GM21390 (cell line): Measurements from ENCODE around the gene PSMD2.
A peak's percentile ranks its signal among the peaks of the same experiment; 100 is the strongest.

Source experiments
- ATAC-seq: cut with Tn5 transposase; IDR thresholded peaks from one replicate; pipeline ENCODE4 v1.9.1; 2021; ENCODE audit not compliant: unreplicated experiment

The PSMD2 gene

DNA sequence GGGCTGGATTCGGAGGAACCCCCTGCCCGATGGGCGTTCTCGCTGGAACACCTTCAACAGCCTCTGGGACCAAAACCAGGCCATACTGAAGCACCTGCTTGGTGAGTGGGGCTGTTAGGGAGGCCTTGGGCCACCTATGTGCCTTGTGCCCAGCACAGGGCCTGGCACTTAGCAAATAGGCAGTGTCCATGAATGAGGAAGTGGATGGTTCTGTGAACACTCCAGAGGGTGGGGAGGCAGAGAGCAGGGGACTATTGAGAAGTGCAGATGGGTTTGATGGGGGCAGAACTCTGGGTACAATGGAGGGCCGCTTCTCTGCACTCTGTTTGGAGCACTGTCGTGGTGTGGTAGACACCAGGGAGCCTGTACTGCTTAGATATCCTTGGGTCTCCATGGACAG lies 21.7 kb upstream of the PSMD2 start:
- ATAC-seq, result no peak

DNA sequence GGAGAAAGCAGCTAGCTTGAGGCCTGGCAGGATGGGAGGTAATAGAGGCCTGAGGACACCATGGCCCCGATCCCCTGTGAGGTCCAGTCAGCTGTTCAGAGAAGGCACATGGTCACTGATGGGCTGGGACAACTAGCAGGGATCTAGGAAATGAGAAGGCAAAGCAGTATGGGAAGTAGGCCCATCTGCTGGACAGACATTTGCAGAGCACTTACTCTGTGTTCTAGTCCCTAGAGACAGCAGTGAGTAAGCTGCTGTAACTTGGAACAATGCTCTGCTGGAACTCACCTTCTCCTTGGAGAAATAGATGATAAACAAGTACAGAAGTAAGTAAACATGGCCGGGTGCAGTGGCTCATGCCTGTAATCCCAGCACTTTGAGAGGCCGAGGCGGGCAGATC lies 16.1 kb upstream of the PSMD2 start:
- ATAC-seq, result no peak

DNA sequence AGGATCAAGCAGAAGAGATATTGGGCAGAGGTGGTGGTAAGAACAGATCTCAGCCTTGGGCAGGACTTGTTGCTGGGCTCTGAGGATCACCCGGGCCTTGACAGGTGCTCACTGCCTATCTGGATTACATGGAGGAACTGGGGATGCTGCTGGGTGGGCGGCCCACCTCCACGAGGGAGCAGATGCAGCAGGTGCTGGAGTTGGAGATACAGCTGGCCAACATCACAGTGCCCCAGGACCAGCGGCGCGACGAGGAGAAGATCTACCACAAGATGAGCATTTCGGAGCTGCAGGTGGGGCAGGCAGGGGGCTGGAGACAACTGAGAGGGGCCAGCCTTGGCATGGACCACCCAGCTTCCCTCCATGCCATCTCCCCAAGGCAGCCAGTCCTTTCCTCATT lies 15.4 kb upstream of the PSMD2 start:
- no peak for ATAC-seq

DNA sequence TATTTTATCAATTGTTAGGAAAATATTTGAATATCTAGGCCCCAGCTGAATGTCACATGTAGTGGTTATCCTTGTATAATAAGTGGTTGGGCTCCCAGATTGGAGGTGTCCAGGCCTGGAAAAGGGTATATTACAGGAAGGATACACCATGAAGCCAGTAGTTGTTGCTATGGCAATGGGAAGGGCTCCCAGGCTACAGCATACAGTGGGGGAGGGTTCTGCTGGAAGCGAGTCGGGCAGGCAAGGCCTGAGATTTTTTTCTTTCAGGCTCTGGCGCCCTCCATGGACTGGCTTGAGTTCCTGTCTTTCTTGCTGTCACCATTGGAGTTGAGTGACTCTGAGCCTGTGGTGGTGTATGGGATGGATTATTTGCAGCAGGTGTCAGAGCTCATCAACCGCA lies 14.3 kb upstream of the PSMD2 start:
- no peak for ATAC-seq

DNA sequence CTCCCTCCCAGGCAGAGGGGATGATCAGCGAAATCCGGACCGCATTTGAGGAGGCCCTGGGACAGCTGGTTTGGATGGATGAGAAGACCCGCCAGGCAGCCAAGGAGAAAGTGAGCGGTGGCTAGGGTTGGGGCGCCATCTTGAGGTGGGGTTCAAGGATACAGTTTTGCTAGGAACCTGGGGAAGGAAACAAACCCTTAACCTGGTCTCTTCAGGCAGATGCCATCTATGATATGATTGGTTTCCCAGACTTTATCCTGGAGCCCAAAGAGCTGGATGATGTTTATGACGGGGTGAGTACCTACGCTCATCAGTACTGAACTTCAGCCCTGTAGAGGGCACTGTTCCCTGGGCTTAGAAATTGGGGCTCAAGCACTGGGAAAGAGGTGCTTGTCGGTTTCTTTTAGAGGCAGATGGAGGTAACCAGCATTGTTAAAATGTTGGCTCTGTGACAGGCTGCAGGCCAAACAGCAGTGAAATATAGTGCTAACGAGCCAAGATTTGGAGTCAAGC lies 9.6 kb upstream of the PSMD2 start:
- no peak for ATAC-seq

DNA sequence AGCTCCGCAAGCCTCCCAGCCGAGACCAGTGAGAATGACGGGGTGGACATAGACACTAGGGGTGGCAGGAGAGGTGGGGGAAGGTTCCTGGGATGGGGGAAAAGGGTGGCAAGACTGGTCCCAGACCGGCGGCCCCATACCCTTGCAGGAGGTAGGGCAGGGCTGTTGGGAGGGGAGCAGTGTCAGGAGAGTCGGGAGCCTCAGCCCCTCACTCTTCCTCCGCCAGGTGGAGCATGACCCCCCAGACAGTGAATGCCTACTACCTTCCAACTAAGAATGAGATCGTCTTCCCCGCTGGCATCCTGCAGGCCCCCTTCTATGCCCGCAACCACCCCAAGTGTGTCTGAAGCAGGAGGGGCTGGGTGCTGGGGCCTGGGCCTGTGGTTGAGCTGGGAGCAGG lies 8.7 kb upstream of the PSMD2 start:
- ATAC-seq, result no peak

DNA sequence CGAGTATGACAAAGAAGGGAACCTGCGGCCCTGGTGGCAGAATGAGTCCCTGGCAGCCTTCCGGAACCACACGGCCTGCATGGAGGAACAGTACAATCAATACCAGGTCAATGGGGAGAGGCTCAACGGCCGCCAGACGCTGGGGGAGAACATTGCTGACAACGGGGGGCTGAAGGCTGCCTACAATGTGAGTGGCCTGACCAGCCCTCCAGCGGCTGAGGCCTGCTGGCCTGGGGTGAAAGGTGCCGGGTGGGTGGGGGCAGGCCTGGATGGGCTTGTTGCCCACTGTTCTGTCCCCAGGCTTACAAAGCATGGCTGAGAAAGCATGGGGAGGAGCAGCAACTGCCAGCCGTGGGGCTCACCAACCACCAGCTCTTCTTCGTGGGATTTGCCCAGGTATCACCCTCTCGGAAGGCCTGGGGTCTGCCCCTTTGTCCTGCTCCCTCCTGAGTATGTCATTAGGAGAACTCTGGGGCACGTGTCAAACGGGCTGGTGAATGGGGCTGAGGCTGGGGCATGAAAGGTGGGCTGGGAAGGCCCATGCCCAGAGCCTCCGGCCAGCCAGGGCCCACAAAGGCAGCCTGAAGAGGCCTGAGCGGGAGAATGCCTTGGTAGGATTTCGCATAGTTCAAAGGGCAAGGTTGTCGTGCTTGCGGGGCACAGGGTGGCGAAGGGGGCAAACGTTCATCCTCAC lies 7.8 kb upstream of the PSMD2 start:
- ATAC-seq, result no peak

DNA sequence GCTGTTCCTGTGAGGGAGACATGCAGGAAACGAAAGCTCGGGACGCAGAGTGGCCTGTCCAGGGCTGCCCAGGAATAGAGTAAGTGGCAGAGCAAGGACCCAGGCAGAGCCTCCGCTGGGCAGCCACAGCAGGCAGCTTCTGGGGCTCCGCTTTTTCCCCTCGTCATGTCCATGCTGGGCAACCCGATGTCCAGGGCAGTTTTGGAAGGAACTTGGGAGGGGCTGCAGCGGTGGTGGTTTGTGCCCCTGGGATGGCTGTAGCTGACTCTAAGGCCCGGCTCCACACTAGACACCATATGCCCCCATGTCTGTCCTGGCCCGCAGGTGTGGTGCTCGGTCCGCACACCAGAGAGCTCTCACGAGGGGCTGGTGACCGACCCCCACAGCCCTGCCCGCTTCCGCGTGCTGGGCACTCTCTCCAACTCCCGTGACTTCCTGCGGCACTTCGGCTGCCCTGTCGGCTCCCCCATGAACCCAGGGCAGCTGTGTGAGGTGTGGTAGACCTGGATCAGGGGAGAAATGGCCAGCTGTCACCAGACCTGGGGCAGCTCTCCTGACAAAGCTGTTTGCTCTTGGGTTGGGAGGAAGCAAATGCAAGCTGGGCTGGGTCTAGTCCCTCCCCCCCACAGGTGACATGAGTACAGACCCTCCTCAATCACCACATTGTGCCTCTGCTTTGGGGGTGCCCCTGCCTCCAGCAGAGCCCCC lies 7.1 kb upstream of the PSMD2 start:
- ATAC-seq, result no peak

DNA sequence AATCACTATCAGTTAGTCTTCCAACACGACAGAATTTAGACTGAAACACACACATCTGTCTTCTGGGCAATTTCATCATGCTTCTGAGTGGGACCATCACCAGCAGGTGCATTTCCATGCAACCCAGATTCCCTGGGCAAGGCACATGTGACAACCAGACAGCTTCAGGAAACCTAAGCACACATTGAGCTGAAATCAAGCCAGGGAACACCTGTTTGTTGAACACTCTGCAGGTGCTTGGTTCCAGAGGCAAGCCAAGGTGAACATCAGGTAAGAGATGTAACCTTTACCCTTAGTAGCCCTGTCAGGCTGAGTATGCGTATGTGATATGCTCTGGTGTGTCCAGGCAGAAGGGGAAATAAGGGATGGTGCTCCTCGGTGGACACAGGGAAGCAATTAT lies 3.3 kb upstream of the PSMD2 start:
- ATAC-seq, result no peak

DNA sequence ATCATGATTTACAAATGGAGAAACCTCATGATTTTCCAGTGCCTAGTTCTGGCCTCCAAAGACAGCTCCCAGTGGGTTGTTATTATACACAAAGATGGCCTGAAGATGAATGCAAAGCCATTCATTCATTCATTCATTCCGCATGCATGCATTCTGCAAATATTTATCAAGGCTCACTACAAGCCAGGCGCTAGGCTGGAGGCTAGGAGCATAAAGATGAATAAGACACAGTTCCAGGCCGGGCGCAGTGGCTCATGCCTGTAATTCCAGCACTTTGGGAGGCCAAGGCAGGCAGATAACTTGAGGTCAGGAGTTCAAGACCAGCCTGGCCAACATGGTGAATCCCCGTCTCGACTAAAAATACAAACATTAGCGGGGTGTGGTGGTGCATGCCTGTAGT lies 2.4 kb upstream of the PSMD2 start:
- ATAC-seq, result no peak

DNA sequence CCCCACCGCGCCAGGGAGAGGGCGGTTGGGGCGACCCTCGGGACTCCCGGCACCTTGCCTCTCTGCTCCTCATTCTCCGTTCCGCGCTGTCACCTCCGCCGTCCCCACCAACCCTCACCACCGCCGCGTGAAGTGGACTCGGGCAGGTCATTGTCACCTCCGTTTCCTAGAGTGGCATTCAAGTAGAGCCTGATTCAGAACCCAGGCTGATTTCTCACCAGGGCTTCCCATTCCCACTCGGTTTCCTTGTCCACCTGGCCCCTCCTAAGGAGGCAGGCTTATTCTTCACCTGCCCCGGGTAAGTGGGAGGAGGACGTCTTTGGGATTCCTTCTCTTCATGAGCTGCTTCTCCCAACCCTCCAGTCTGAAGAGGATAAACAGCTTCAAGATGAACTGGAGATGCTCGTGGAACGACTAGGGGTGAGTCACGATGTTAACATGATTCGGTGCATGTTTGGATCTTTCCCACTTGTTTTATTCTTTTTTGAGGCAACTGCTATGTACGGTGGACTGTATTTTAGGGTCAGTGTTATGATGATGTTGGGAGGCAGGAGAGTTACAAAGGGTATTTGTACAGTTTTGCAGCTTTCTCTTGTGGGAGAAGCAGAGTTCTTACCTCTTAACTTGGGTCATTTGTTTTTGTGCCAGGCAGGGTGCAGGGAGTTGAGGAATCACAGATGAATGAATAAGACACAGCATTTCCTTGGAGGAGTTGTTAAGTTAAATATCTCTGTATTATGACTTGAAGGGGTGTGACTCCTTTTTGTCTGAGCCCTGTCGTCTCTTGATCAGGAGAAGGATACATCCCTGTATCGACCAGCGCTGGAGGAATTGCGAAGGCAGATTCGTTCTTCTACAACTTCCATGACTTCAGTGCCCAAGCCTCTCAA lies 692 bp downstream of the PSMD2 start:
- ATAC-seq, result no peak

DNA sequence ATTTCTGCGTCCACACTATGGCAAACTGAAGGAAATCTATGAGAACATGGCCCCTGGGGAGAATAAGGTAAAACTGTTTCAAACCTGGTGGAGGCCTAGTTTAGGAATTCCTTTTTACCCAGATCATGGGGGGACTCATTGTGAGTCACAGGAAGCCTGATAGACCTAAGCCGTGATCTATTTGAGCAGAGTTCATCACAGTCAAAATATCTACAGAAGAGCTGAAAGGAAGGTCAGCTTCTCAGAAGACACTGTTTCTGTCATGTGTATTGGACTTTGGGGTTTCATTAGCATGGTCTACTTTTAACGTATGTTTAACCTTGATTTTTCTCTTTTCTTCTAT lies 1.3 kb downstream of the PSMD2 start:
- no peak for ATAC-seq

DNA sequence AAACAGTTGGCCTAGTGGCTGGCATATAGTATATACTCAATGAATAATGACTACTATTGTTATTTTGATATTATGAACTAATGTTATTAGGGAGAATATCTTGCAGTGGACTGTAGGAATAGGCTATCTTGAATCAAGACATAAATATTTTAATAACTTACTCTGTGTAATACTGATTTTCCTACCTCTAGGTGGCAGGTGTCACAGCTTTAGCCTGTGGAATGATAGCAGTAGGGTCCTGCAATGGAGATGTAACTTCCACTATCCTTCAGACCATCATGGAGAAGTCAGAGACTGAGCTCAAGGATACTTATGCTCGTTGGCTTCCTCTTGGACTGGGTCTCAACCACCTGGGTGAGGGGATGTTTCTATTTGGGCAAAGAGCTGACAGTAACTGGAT lies 6.5 kb downstream of the PSMD2 start:
- ATAC-seq, result no peak

DNA sequence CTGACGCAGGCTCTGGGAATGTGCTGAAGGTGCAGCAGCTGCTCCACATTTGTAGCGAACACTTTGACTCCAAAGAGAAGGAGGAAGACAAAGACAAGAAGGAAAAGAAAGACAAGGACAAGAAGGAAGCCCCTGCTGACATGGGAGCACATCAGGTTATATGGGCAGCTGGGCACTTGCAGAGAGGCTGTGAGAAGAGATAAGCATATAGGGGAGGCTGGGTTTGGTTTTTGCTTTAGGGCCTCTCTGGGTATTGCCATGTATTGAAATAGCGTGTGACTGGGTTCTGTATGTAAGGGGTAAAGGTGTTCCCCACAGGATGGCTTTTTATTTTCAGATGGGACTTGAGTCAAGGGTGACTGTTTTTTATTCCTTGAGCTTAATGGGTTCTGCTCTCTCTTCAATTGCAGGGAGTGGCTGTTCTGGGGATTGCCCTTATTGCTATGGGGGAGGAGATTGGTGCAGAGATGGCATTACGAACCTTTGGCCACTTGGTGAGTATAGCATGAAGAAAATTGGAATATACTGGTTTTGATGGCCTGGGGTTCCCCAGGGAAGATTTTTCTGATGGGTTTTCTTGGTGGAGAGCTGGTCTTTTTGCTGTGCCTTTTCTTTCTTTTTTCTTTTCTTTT lies 7.4 kb downstream of the PSMD2 start:
- no peak for ATAC-seq

DNA sequence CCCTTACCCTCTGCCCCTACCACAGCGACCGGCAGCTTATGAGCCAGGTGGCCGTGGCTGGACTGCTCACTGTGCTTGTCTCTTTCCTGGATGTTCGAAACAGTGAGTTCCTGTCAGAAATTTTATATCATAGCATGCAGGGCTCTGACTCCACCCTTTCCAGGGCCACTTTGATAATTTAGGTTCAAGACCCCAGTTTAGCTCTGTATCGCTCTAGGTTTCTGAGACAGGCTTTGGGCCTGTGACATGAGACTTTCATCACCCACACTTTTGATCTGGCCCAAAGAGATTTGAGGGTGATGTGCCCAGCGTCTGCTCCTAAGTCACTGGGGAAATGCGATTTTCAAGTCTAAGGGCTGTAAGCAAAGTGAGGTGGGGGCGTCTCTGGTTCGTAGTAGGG lies 8.9 kb downstream of the PSMD2 start:
- no peak for ATAC-seq

DNA sequence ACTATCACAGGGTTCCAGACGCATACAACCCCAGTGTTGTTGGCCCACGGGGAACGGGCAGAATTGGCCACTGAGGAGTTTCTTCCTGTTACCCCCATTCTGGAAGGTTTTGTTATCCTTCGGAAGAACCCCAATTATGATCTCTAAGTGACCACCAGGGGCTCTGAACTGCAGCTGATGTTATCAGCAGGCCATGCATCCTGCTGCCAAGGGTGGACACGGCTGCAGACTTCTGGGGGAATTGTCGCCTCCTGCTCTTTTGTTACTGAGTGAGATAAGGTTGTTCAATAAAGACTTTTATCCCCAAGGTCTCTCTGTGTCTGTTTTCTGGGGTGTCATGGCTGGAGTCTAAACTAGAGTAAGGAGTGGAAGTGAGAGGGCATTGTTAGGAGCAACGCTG lies 9.7 kb downstream of the PSMD2 start:
- ATAC-seq, result no peak

DNA sequence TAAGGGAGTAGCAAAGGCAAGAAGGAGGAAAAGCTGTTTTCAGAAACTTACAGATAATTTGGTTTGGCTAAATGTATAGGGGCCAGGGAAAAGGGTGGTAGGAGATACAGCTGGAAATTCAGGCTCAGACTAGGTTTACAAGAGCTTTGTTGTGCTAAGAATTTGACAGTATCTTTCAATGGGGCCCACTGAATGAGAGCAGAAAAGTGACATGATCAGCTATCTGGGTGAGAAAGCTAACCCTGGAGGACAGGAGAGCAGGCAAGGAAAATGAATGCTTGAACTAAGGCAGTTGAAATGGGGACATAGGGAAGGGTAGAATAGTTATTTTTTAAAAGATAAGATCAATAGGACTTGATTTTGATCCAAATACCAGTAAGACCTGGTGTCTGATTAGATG lies 12.6 kb downstream of the PSMD2 start:
- ATAC-seq, result no peak

DNA sequence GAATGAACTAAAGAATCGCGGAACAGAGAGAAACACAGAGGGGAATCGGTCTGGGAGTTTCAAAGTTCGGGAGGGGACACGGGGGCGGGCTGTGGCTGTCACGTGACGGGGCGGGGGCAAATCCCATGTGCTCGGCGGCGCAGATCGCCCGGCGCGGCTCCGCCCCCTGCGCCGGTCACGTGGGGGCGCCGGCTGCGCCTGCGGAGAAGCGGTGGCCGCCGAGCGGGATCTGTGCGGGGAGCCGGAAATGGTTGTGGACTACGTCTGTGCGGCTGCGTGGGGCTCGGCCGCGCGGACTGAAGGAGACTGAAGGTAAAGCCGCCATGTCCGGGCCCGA lies 15.3 kb downstream of the PSMD2 start, which contains the start of gene EIF4G1:
Gene EIF4G1 (plus strand): TSS at position 244 of the 337 bp plus-strand sequence. CDS start 1,191 bp downstream, outside the sequence.
- ATAC-seq, result peak; percentile 86

DNA sequence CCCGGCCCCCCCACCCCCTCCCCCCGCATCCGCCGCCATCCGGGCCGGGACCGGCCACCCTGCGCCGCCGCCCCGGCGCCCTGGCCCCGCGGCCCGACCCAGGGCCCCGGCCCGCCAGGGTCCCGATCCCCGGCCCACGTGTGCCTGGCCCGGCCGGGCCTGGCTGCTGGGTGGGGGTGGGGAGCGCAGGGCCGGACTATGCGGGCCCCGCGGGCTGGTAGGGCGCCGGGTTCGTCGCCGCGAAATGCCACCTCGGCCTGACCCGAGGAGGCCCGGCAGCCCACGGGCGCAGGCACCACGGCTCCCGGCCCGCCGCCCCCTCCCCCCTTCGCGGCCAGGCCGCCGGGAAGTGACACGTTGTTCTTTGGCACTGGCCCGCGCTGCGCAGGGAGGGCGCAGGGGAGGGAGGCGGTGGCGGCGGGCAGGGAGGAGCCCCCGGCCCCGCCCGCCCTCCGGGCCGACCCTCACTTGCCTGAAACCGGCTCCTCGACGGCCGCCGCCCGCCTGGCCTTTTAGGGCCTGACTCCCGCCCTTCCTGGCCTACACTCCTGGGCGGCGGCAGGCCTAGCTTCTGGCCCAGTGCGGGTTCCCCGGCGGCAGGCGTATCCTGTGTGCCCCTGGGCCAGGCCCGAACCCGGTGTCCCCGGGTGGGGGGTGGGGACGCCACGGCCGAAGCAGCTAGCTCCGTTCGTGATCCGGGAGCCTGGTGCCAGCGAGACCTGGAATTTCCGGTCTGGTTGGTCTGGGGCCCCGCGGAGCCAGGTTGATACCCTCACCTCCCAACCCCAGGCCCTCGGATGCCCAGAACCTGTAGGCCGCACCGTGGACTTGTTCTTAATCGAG lies 15.9 kb downstream of the PSMD2 start:
- ATAC-seq, result peak; percentile 41

DNA sequence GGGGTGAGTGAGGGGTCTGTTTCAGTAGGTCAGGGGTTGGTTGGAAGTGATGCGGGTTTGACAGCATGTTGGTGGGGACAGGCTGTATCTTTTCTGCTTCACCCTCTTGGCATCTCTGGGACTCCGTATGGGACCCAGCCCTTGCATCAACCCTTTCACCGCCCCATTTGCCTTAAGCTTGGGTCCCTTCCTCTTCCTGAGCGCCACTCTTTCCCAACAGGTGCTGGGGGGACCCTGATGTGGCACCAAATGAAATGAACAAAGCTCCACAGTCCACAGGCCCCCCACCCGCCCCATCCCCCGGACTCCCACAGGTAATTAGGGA lies 16.5 kb downstream of the PSMD2 start:
- ATAC-seq, result peak; percentile 7
